GM18498 (cell line): ENCODE measurements around the gene PRKD1.

Experiments
- ATAC-seq: cut with Tn5 transposase; IDR thresholded peaks from one replicate; pipeline ENCODE4 v1.9.1; 2021; ENCODE audit warnings: mild to moderate bottlenecking, moderate library complexity; ENCODE audit not compliant: unreplicated experiment

The PRKD1 gene

GRCh38 chr14:29528889-29529288 lies 398.8 kb downstream of the PRKD1 start:
- no peak for ATAC-seq

- no peak for ATAC-seq
Observed at GRCh38 chr14:29527286-29527685, 400.4 kb downstream of the PRKD1 start.
